K562 (cell line): ENCODE results near the gene C7orf25. TPM values are rescaled to one million over a fixed set of nuclear protein-coding genes. Genes with fewer than 3 reads are reported as not detected.
A peak's percentile ranks its signal among the peaks of the same experiment; 100 is the strongest.

Experiments used
- ADNP ChIP-seq: fragments of 200-800 bp; sonication (Bioruptor generic); IDR thresholded peaks from 2 replicates; pipeline ENCODE4 v1.6.1; 2016; ENCODE audit warnings: missing genetic modification characterization, missing compliant biosample characterization
- BACH1 ChIP-seq: fragments of 200-800 bp; sonication (Bioruptor generic); IDR thresholded peaks from 2 replicates; pipeline ENCODE4 v1.6.1; 2016; ENCODE audit warnings: missing genetic modification characterization, missing compliant biosample characterization
- BRD9 ChIP-seq: fragments of 450-650 bp; IDR thresholded peaks from 2 replicates; pipeline ENCODE4 v1.6.1; 2018; ENCODE audit warnings: low read depth; ENCODE audit not compliant: partially characterized antibody
- EGR1 ChIP-seq: fragments of 450-650 bp; conservative IDR thresholded peaks from 2 replicates; pipeline ENCODE4 v1.6.1; 2017; ENCODE audit warnings: mild to moderate bottlenecking
- ELF4 ChIP-seq: fragments of 450-650 bp; formaldehyde crosslinking; IDR thresholded peaks from 2 replicates; pipeline ENCODE4 v1.4.0; 2022; ENCODE audit warnings: missing genetic modification characterization
- KDM4B ChIP-seq, 2 experiments: fragments of 450-650 bp in 1 of 2; sonication (generic) in 1 of 2; IDR thresholded peaks; 2 replicates each; pipeline ENCODE4 v1.6.1; 2016 to 2017; ENCODE audit warnings: borderline replicate concordance in 2 of 2, antibody characterized with exemption in 1 of 2, low read depth in 1 of 2, mild to moderate bottlenecking in 1 of 2
- KLF13 ChIP-seq: fragments of 450-650 bp; IDR thresholded peaks from 2 replicates; pipeline ENCODE4 v1.6.1; 2016; ENCODE audit warnings: missing genetic modification characterization, low read depth, mild to moderate bottlenecking, missing compliant biosample characterization, moderate library complexity, borderline replicate concordance
- NR2C2 ChIP-seq, 2 experiments: fragments of 200-800 bp in 1 of 2; sonication (Bioruptor generic) in 1 of 2; sonication (generic) in 1 of 2; formaldehyde crosslinking in 1 of 2; IDR thresholded peaks; 2 replicates each; pipeline versions ENCODE4 v1.6.1 to v1.8.0; 2016 to 2022; ENCODE audit warnings: mild to moderate bottlenecking in 1 of 2, missing compliant biosample characterization in 1 of 2, missing genetic modification characterization in 1 of 2, missing genetic modification reagents in 1 of 2
- PCBP1 ChIP-seq: fragments of 200-400 bp; formaldehyde crosslinking; IDR thresholded peaks from 2 replicates; pipeline ENCODE4 v1.6.1; 2018; ENCODE audit warnings: mild to moderate bottlenecking, low read depth, low read length; ENCODE audit not compliant: poor library complexity, severe bottlenecking
- POLR3G ChIP-seq: IDR thresholded peaks from 2 replicates; pipeline ENCODE4 v1.6.1; 2011; ENCODE audit not compliant: insufficient read length, insufficient replicate concordance; ENCODE audit errors: extremely low read depth
- TBL1XR1 ChIP-seq, 2 experiments: IDR thresholded peaks; 2 replicates each; pipeline ENCODE4 v1.6.1; 2012; ENCODE audit warnings: improper control_type of control experiment in 2 of 2, low read length in 2 of 2, mild to moderate bottlenecking in 1 of 2
- polyA plus RNA-seq, 8 experiments: library from polyadenylated mRNA; depleted of rRNA in 4 of 8; stranded (reverse) in 5 of 8; unstranded in 3 of 8; fragments of >200 nt; fragmentation: Nextera tagmentation in 2 of 8; fragmentation: Illumina TruSeq in 1 of 8; extraction: Ambion mirVana in 2 of 8; extraction: Trizol in 1 of 8; gene quantifications; 2 replicates each; pipeline versions ENCODE4 v1.2.1 to v1.2.3, GENCODE V29; 2011 to 2014; ENCODE audit warnings: inconsistent platforms in 1 of 8, missing spikeins in 1 of 8
- total RNA-seq, 7 experiments: library from RNA; depleted of rRNA in 6 of 7; stranded (reverse); fragments of >200 nt in 6 of 7; fragmentation: Illumina TruSeq in 2 of 7; extraction: Trizol in 2 of 7; gene quantifications; 2 replicates each; pipeline versions ENCODE4 v1.2.1 to v1.2.3, GENCODE V29; 2011 to 2021; ENCODE audit warnings: low replicate concordance in 1 of 7
- TF ChIP-seq, protein P1 (sequence below): sonication (generic); formaldehyde crosslinking; IDR thresholded peaks from 2 replicates; pipeline ENCODE4 v1.8.1; 2023; ENCODE audit warnings: missing genetic modification reagents, mild to moderate bottlenecking, borderline replicate concordance
- TF ChIP-seq, protein P2 (sequence below): conservative IDR thresholded peaks from 2 replicates; pipeline ENCODE4 v1.6.1; 2011; ENCODE audit warnings: low read depth, mild to moderate bottlenecking, low read length; ENCODE audit not compliant: control insufficient read depth
- TF ChIP-seq, protein P3 (sequence below): IDR thresholded peaks from 2 replicates; pipeline ENCODE4 v1.6.1; 2012; ENCODE audit warnings: low read depth, low read length, improper control_type of control experiment, borderline replicate concordance

Gene C7orf25
- total and polyA plus RNA-seq, 9 of the 15 experiments (the other 6 are each of a cell fraction or from before 2014, with no cell fraction given) = 1.2 to 4.7 (median 1.9) TPM

DNA sequence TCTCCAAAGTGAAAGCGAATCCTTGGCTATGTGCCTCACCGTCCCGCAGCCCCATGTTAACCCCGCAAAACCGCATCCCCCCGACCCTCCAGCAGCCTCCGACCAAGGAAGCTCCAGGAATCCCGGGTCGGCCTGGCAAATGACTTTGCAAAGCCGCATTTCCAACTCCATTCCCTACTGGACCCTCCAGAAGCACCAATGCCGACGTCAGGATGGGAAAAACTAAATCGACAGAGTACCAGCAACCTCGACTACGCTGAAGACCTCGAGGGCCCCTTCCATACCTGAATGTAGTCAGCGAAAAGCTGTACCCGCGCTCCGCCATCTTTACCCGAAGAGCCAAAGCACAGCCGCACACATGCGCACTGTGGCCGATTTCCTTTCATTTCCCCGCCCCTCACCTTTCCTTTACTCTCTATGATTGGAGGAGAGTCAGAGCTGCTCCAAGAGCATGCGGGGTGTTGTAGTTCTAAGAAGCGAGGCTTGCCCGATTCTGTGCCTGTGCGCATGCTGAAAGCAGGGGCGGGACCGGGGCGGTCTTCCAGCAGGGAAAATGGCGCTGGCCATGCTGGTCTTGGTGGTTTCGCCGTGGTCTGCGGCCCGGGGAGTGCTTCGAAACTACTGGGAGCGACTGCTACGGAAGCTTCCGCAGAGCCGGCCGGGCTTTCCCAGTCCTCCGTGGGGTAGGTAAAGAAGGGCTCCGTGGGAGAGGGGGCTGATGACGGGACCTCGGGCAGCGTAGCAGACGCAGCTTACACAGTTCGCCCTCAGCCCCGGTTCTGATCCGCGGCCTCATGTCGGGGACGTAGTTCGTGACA, 20.2 kb upstream of the C7orf25 start, which contains the start of the genes MRPL32 and PSMA2 (continued):
- no peak for TF ChIP-seq NR2C2 (CRISPR knock-in tag; IDR thresholded peaks at IDR 0.05)
- TF ChIP-seq NR2C2 (tag; IDR thresholded peaks at IDR 0.05) = peak; percentile 83
- TF ChIP-seq BRD9 = no peak
- TF ChIP-seq, protein P1, sequence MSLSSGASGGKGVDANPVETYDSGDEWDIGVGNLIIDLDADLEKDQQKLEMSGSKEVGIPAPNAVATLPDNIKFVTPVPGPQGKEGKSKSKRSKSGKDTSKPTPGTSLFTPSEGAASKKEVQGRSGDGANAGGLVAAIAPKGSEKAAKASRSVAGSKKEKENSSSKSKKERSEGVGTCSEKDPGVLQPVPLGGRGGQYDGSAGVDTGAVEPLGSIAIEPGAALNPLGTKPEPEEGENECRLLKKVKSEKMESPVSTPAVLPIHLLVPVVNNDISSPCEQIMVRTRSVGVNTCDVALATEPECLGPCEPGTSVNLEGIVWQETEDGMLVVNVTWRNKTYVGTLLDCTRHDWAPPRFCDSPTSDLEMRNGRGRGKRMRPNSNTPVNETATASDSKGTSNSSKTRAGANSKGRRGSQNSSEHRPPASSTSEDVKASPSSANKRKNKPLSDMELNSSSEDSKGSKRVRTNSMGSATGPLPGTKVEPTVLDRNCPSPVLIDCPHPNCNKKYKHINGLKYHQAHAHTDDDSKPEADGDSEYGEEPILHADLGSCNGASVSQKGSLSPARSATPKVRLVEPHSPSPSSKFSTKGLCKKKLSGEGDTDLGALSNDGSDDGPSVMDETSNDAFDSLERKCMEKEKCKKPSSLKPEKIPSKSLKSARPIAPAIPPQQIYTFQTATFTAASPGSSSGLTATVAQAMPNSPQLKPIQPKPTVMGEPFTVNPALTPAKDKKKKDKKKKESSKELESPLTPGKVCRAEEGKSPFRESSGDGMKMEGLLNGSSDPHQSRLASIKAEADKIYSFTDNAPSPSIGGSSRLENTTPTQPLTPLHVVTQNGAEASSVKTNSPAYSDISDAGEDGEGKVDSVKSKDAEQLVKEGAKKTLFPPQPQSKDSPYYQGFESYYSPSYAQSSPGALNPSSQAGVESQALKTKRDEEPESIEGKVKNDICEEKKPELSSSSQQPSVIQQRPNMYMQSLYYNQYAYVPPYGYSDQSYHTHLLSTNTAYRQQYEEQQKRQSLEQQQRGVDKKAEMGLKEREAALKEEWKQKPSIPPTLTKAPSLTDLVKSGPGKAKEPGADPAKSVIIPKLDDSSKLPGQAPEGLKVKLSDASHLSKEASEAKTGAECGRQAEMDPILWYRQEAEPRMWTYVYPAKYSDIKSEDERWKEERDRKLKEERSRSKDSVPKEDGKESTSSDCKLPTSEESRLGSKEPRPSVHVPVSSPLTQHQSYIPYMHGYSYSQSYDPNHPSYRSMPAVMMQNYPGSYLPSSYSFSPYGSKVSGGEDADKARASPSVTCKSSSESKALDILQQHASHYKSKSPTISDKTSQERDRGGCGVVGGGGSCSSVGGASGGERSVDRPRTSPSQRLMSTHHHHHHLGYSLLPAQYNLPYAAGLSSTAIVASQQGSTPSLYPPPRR (CRISPR knock-in tag) = no peak
- TF ChIP-seq, protein P2, sequence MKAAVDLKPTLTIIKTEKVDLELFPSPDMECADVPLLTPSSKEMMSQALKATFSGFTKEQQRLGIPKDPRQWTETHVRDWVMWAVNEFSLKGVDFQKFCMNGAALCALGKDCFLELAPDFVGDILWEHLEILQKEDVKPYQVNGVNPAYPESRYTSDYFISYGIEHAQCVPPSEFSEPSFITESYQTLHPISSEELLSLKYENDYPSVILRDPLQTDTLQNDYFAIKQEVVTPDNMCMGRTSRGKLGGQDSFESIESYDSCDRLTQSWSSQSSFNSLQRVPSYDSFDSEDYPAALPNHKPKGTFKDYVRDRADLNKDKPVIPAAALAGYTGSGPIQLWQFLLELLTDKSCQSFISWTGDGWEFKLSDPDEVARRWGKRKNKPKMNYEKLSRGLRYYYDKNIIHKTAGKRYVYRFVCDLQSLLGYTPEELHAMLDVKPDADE = peak; percentile 95
- no peak for TF ChIP-seq KLF13 (tag)
- no peak for TF ChIP-seq ELF4 (CRISPR knock-in tag)
- TF ChIP-seq, protein P3, sequence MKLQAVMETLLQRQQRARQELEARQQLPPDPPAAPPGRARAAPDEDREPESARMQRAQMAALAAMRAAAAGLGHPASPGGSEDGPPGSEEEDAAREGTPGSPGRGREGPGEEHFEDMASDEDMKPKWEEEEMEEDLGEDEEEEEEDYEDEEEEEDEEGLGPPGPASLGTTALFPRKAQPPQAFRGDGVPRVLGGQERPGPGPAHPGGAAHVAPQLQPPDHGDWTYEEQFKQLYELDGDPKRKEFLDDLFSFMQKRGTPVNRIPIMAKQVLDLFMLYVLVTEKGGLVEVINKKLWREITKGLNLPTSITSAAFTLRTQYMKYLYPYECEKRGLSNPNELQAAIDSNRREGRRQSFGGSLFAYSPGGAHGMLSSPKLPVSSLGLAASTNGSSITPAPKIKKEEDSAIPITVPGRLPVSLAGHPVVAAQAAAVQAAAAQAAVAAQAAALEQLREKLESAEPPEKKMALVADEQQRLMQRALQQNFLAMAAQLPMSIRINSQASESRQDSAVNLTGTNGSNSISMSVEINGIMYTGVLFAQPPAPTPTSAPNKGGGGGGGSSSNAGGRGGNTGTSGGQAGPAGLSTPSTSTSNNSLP = no peak
- TF ChIP-seq EGR1 = no peak
- TF ChIP-seq KDM4B (IDR thresholded peaks at IDR 0.05; ENCODE audit: borderline replicate concordance in 2 of 2, low read depth in 1 of 2) = no peak; a peak in 1 of 4 replicates
- no peak for TF ChIP-seq POLR3G
- TF ChIP-seq ADNP (tag) = no peak
- no peak for TF ChIP-seq BACH1
- no peak for TF ChIP-seq PCBP1
- TF ChIP-seq TBL1XR1 (IDR thresholded peaks at IDR 0.05; ENCODE audit: low read length in 2 of 2) = 0 out of 4 replicates have a peak, but pooled peaks of 1 of the 2 experiments have one; percentile 27
